VCaP (cell line): ENCODE data around the gene TEX53.

Experiments used
- H3K27ac ChIP-seq: fragments of 450-650 bp; 2 replicates; pipeline ENCODE4 v1.5.1; 2017
- TF ChIP-seq, protein P1 (sequence below): fragments of 450-650 bp; conservative IDR thresholded peaks from 2 replicates; pipeline ENCODE4 v1.5.1; 2017; ENCODE audit warnings: mild to moderate bottlenecking, moderate library complexity

Gene TEX53

DNA sequence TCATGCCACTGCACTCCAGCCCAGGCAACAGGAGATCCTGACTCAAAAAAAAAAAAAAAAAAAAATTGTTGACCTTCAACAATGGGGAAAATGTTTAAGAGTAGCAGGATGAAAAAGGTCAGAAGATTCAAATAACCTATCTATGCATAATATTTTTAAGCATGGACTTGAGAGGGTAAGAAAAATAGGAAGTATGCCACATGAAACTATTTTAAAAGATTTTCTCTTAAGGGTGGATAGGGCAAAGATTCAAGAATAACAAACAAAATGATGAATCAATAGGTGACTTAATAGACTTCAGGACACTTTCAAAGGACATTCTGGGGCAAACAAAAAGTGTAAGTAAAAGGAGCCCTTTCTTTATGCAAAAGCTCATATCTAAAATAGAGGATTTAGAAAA, 21.2 kb upstream of the TEX53 start:
- TF ChIP-seq, protein P1, sequence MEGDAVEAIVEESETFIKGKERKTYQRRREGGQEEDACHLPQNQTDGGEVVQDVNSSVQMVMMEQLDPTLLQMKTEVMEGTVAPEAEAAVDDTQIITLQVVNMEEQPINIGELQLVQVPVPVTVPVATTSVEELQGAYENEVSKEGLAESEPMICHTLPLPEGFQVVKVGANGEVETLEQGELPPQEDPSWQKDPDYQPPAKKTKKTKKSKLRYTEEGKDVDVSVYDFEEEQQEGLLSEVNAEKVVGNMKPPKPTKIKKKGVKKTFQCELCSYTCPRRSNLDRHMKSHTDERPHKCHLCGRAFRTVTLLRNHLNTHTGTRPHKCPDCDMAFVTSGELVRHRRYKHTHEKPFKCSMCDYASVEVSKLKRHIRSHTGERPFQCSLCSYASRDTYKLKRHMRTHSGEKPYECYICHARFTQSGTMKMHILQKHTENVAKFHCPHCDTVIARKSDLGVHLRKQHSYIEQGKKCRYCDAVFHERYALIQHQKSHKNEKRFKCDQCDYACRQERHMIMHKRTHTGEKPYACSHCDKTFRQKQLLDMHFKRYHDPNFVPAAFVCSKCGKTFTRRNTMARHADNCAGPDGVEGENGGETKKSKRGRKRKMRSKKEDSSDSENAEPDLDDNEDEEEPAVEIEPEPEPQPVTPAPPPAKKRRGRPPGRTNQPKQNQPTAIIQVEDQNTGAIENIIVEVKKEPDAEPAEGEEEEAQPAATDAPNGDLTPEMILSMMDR, result no peak
- no peak overlapping the region for H3K27ac ChIP-seq

DNA sequence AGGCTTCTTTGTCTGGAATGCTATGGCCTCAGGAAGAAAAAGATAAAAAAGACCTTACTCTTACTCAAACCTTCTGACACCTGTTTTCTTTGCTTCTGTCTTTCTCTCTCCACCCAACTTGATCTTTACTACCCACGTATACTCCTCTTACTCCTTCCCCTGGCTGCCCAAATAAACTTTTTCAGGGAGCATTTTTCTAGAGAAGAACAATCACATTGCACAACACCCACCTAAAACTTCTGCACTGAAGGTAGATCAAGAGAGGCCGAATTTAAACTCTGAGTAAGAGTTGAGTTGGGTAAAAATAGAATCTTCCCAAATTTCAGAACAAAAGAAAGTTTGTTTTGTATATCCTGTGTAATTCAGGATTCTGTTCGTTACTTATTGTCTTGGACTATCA, 20.5 kb upstream of the TEX53 start:
- no peak overlapping the region for H3K27ac ChIP-seq
- TF ChIP-seq, protein P1, result no peak

DNA sequence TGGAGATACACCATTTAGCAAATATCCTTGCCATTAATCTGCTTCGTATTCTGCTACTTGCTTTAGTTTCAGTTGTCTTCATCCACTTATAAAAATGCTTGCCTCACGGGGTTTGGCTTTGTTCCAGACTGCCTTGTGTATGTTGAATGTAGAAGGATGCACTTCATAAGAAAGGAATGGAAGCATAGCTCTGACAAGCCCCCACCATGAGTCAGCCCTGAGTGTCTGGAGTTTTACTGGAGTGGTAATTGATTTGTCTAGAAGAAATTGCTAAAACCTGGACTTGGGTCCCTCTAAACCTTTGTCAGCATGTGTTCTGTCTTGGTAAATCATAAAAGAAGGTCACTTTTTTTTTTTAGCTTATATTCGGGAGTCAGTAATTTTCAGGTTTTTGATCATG, 19.8 kb upstream of the TEX53 start:
- no peak overlapping the region for H3K27ac ChIP-seq
- TF ChIP-seq, protein P1, result no peak

DNA sequence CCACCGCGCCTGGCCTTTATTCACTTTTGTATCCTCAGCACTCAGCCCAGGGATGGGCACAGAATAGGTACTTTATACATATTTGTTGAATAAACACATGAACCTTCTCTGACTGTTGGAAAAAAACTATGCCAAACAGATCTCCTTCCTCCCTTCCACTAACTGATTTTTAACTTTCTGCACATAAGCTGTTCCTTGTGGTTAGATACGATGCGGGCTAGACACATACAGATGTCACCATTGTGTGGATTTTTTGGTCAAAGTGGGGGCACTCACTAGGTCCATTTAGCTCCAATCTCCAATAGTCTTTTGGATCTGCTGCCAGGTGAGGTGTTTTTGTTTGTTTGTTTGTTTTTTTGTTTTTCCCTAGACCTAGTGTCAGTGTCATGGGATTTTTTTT, 19.3 kb upstream of the TEX53 start:
- no peak overlapping the region for H3K27ac ChIP-seq
- TF ChIP-seq, protein P1, result no peak

DNA sequence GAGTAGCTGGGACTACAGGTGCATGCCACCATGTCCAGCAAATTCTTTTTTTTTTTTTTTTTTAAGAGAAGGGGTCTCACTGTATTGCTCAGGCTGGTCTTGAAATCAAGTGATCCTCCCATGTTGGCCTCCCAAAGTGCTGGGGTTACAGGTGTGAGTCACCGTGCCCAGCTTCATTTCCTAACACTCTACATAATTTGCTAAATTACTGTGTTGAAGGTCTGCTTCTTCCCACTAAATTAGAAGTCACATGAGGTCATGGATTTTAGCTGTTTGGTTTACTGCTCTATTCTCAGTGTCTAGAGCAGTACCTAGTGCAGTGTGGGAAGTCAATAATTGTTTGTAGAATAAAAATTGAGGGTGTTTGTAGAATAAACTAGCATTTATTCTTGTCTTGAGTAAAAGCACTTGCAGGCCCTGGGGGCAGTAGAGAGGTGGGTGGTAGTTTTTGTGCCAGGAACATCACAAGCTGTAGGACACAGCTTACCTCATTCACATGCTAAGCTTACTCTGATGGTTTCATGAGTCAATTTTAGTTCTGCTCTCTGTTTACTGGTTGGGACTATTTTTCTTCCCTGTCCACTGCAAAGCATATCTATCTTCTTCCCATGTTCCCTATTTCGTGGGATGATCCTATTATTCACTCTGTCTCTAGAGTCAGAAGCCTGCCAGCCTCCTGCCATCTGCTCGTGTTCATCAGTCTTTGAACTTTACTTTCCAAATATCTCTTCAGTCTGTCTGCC, 17.4 kb upstream of the TEX53 start:
- no peak overlapping the region for H3K27ac ChIP-seq
- TF ChIP-seq, protein P1, result no peak

DNA sequence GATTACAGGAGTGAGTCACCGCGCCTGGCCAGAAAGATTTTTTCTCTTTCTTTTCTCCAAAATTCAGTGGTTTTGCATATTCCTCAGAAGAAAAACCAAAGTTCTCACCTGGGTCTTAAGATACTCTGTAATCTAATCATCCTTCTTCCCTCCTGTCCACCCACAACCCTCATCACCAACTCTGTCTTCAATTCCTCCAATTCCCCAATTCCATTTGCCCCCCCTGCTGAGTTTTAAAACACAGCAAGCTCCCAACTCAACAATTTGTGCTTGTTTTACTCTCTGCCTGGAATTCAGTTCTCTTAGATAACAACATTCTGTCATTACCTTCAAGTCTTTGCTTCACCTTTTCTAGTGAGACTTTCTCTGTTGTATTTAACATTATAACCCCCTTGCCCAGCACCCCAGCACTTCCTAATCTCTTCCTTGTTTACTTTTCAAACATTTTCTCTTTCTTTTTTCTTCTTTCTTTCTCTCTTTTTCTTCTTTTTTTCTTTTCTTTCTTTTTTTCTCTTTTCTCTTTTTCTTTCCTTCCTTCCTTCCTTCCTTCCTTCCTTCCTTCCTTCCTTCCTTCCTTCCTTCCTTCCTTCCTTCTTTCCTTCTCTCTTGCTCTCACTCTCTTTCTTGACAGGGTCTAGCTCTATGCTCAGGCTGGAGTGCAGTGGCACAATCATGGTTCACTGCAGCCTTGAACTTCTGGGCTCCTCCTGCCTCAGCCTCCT, 16.6 kb upstream of the TEX53 start:
- no peak overlapping the region for H3K27ac ChIP-seq
- TF ChIP-seq, protein P1, result no peak

DNA sequence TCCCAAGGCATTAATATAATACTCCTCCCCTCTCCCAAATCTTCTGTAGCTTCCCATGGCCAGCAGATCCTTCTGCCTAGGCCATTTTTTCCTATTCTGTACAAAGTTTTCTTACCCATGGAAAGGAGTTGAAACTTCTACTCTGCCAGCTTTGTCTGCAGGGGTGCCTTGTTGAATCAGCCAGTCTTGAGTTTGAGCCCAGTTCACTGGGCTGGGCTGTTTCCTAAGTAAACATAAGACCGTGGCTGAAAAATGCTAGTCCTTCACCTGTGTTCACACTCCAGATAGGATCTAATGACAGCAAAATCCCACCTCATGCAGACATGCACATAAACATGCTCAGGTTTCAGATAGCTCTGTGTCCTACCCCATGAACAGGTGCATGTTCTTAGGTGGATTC, 14.0 kb upstream of the TEX53 start:
- H3K27ac ChIP-seq, result no peak overlapping the region

More for the DNA sequence above, 14.0 kb upstream of the TEX53 start:
- TF ChIP-seq, protein P1, result no peak
